ENCODE results near the gene CCL14. TPM values are rescaled to one million over a fixed set of nuclear protein-coding genes. Genes with fewer than 3 reads are reported as not detected.
A peak's percentile ranks its signal among the peaks of the same experiment; 100 is the strongest.

CCL14 gene
- total and polyA plus RNA-seq, 2 of the 13 experiments (the other 11 are each of a cell fraction or from before 2014, with no cell fraction given): 1.1 to 1.7 TPM

DNA sequence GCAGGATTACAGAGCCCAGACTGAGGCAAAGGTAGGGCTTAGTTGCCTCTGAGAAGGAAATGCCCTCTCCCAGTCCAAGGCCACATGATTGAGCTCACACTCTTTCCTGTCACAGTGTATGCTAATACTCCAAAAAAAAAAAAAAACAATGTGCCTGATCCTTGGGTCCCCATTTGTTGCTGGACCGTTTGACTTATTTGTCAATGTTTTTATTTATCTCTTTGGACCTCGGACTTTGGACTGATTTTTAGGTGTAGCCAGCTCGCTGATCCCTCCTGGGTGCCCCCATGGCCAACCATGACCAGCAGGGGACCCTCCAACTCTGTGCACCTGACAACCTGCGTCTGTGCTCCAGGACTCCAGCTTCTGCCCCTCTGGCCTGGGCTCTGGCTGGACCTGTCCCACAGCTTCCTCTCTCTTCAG, 4.6 kb downstream of the CCL14 start (continued):
- TF ChIP-seq, protein P1, sequence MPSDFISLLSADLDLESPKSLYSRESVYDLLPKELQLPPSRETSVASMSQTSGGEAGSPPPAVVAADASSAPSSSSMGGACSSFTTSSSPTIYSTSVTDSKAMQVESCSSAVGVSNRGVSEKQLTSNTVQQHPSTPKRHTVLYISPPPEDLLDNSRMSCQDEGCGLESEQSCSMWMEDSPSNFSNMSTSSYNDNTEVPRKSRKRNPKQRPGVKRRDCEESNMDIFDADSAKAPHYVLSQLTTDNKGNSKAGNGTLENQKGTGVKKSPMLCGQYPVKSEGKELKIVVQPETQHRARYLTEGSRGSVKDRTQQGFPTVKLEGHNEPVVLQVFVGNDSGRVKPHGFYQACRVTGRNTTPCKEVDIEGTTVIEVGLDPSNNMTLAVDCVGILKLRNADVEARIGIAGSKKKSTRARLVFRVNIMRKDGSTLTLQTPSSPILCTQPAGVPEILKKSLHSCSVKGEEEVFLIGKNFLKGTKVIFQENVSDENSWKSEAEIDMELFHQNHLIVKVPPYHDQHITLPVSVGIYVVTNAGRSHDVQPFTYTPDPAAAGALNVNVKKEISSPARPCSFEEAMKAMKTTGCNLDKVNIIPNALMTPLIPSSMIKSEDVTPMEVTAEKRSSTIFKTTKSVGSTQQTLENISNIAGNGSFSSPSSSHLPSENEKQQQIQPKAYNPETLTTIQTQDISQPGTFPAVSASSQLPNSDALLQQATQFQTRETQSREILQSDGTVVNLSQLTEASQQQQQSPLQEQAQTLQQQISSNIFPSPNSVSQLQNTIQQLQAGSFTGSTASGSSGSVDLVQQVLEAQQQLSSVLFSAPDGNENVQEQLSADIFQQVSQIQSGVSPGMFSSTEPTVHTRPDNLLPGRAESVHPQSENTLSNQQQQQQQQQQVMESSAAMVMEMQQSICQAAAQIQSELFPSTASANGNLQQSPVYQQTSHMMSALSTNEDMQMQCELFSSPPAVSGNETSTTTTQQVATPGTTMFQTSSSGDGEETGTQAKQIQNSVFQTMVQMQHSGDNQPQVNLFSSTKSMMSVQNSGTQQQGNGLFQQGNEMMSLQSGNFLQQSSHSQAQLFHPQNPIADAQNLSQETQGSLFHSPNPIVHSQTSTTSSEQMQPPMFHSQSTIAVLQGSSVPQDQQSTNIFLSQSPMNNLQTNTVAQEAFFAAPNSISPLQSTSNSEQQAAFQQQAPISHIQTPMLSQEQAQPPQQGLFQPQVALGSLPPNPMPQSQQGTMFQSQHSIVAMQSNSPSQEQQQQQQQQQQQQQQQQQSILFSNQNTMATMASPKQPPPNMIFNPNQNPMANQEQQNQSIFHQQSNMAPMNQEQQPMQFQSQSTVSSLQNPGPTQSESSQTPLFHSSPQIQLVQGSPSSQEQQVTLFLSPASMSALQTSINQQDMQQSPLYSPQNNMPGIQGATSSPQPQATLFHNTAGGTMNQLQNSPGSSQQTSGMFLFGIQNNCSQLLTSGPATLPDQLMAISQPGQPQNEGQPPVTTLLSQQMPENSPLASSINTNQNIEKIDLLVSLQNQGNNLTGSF (CRISPR knock-in tag; IDR thresholded peaks at IDR 0.05): no peak
- TF ChIP-seq ESRRA (CRISPR knock-in tag; IDR thresholded peaks at IDR 0.05; ENCODE audit: low read depth) (no peak; the same call in 1 of the 2 replicates), DR1 (CRISPR knock-in tag; IDR thresholded peaks at IDR 0.05) (no peak), NFE2 (CRISPR knock-in tag; IDR thresholded peaks at IDR 0.05) (no peak), TOPORS (CRISPR knock-in tag; IDR thresholded peaks at IDR 0.05) (no peak), RORA (CRISPR knock-in tag; IDR thresholded peaks at IDR 0.05) (no peak), ZNF354B (CRISPR knock-in tag; IDR thresholded peaks at IDR 0.05) (no peak), HOXD1 (CRISPR knock-in tag; IDR thresholded peaks at IDR 0.05) (no peak), ZSCAN21 (CRISPR knock-in tag; IDR thresholded peaks at IDR 0.05; ENCODE audit: borderline replicate concordance) (no peak), ZBTB21 (CRISPR knock-in tag; IDR thresholded peaks at IDR 0.05) (no peak), ZNF230 (CRISPR knock-in tag; IDR thresholded peaks at IDR 0.05) (0 out of 2 replicates have a peak, but pooled peaks have one; percentile 56), PRMT3 (CRISPR knock-in tag; IDR thresholded peaks at IDR 0.05; ENCODE audit: borderline replicate concordance, low read depth) (no peak), ZNF263 (CRISPR knock-in tag; IDR thresholded peaks at IDR 0.05) (peak; percentile 83), ZNF331 (CRISPR knock-in tag; IDR thresholded peaks at IDR 0.05) (peak; percentile 36; the same call in 1 of the 2 replicates), GABPA (IDR thresholded peaks at IDR 0.05; ENCODE audit: low read depth, low read length) (no peak), GABPA (CRISPR knock-in tag; IDR thresholded peaks at IDR 0.05; ENCODE audit: low read depth) (no peak; the same call in 1 of the 2 replicates), PITX1 (CRISPR knock-in tag; IDR thresholded peaks at IDR 0.05) (no peak), ZNF644 (CRISPR knock-in tag; IDR thresholded peaks at IDR 0.05; ENCODE audit: low read depth) (0 out of 2 replicates have a peak, but pooled peaks have one; percentile 36), ZNF335 (CRISPR knock-in tag; IDR thresholded peaks at IDR 0.05) (no peak; the same call in 1 of the 2 replicates), ZSCAN25 (CRISPR knock-in tag; IDR thresholded peaks at IDR 0.05) (no peak), FIP1L1 (IDR thresholded peaks at IDR 0.05; ENCODE audit: borderline replicate concordance, insufficient read depth, low read depth, low read length) (no peak)
- TF ChIP-seq, protein P2, sequence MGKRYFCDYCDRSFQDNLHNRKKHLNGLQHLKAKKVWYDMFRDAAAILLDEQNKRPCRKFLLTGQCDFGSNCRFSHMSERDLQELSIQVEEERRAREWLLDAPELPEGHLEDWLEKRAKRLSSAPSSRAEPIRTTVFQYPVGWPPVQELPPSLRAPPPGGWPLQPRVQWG (CRISPR knock-in tag; IDR thresholded peaks at IDR 0.05; ENCODE audit: borderline replicate concordance, low read depth): no peak
- TF ChIP-seq, protein P3, sequence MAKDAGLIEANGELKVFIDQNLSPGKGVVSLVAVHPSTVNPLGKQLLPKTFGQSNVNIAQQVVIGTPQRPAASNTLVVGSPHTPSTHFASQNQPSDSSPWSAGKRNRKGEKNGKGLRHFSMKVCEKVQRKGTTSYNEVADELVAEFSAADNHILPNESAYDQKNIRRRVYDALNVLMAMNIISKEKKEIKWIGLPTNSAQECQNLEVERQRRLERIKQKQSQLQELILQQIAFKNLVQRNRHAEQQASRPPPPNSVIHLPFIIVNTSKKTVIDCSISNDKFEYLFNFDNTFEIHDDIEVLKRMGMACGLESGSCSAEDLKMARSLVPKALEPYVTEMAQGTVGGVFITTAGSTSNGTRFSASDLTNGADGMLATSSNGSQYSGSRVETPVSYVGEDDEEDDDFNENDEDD (CRISPR knock-in tag; IDR thresholded peaks at IDR 0.05; ENCODE audit: borderline replicate concordance): no peak
- TF ChIP-seq, protein P4, sequence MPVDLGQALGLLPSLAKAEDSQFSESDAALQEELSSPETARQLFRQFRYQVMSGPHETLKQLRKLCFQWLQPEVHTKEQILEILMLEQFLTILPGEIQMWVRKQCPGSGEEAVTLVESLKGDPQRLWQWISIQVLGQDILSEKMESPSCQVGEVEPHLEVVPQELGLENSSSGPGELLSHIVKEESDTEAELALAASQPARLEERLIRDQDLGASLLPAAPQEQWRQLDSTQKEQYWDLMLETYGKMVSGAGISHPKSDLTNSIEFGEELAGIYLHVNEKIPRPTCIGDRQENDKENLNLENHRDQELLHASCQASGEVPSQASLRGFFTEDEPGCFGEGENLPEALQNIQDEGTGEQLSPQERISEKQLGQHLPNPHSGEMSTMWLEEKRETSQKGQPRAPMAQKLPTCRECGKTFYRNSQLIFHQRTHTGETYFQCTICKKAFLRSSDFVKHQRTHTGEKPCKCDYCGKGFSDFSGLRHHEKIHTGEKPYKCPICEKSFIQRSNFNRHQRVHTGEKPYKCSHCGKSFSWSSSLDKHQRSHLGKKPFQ (CRISPR knock-in tag; IDR thresholded peaks at IDR 0.05; ENCODE audit: insufficient replicate concordance): no peak
